Mucosa of descending colon (tissue), 3 donors: Measurements from ENCODE around the gene TPSG1. TPM values are rescaled to one million over a fixed set of nuclear protein-coding genes. Genes with fewer than 3 reads are reported as not detected.
"Not testable (repeated sequence)": the region's sequence is repeated elsewhere in the genome, so short reads cannot be mapped to it uniquely, and the experiment has no call there.

Experiments
- ATAC-seq: fragments of 200-7000 bp; cut with Tn5 transposase; one replicate; pipeline ENCODE4 v1.9.1; 2020; ENCODE audit warnings: mild to moderate bottlenecking, moderate library complexity
- DNase-seq, 3 donors: peaks; one replicate each; pipeline ENCODE4 v3.0.0-alpha.2; 2020
- H3K36me3 ChIP-seq: fragments of 200-600 bp; one replicate; pipeline ENCODE4 v1.8.0; 2021; ENCODE audit warnings: low read depth, mild to moderate bottlenecking
- H3K4me1 ChIP-seq: fragments of 200-600 bp; one replicate; pipeline ENCODE4 v1.8.0; 2021; ENCODE audit warnings: low read depth, mild to moderate bottlenecking
- H3K4me3 ChIP-seq: fragments of 200-600 bp; one replicate; pipeline ENCODE4 v1.8.0; 2021; ENCODE audit warnings: mild to moderate bottlenecking
- H3K9me3 ChIP-seq: fragments of 200-600 bp; one replicate; pipeline ENCODE4 v1.8.0; 2021; ENCODE audit warnings: mild to moderate bottlenecking
- CTCF ChIP-seq: fragments of 200-600 bp; IDR thresholded peaks from one replicate; pipeline ENCODE4 v1.8.0; 2022; ENCODE audit warnings: antibody characterized with exemption, mild to moderate bottlenecking
- intact Hi-C, 2 donors: fragments of 100-400 bp; cut with DNase I in 1 of 2; cut with micrococcal nuclease in 1 of 2; formaldehyde crosslinking; loops; one replicate each; pipeline versions ENCODE4 v1.11.0 to v1.11.1; 2022; cut with DNase I, micrococcal nuclease
- total RNA-seq, 3 donors: library from RNA; stranded (reverse); fragmentation: NEBNext Ultra II Directional in 2 of 3; extraction: Animal tissue kit (Norgen Biotek cat#: 25700) in 2 of 3; gene quantifications; one replicate each; pipeline versions ENCODE4 v1.2.1 to v1.2.4, GENCODE V29; 2021 to 2023
- donor health status: DM: no; HTN: no; CAD: no; lungs with moderate emphysema.
- donor health status: DM: no; HTN: no; CAD: no.
- donor health status: DM: no; HTN: yes; CAD: no.

TPSG1 gene
- total RNA-seq, 3 donors from 2014 or later = 23.3 to 61.3 (median 53.7) TPM

DNA sequence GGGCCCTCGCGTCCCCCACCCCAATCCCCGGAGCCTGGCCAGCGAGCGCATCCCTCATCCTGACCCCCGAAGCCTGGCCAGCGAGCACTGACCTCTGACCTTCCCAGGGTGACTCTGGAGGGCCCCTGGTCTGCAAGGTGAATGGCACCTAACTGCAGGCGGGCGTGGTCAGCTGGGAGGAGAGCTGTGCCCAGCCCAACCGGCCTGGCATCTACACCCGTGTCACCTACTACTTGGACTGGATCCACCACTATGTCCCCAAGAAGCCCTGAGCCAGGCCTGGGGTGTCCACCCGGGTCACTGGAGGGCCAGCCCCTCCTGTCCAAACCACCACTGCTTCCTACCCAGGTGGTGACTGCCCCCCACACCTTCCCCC is 33.1 kb upstream of the TPSG1 start:
- H3K9me3 ChIP-seq = no peaks in the 10 kb centered on the region
- DNase-seq (peak in 1 of 3 donors; percentile 45), ATAC-seq (no peak)
- no peak overlapping the region for H3K4me3 ChIP-seq
- intact Hi-C loops = no loop called here
- no peaks in the 10 kb centered on the region for H3K36me3 ChIP-seq
- H3K4me1 ChIP-seq = no peaks in the 10 kb centered on the region
- TF ChIP-seq CTCF = no peak

DNA sequence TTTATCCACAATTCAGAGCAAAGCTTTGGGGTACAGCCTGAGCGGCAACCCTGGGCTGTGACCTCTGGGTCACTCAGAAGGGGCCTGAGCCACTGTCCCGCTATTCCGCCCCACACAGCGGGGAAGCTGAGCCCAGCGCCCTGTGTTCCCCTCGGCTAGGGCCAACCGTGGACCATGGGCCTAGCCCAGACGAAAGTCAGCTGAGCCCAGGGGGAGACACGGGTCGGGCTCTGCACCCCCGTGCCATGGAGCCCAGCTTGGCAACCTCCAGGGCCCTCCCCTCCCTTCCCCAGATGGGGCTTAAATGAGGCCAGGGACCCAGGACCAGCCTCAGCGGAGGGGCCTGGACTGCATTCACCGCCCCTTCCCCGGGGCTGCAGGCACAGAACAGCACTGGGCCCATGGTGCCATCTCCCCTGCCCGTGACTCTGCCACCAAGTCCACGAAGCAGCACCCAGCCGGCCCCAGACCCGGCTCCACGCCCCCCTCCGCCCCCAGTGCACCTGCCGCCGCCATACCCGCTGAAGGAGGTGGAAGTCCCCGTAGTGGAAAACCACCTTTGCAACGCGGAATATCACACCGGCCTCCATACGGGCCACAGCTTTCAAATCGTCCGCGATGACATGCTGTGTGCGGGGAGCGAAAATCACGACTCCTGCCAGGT is 32.6 kb upstream of the TPSG1 start:
- intact Hi-C loops = no loop called here
- no peaks in the 10 kb centered on the region for H3K36me3 ChIP-seq
- no peak overlapping the region for H3K4me3 ChIP-seq
- H3K9me3 ChIP-seq = no peaks in the 10 kb centered on the region
- no peaks in the 10 kb centered on the region for H3K4me1 ChIP-seq
- ATAC-seq (no peak), DNase-seq (peak in 1 of 3 donors; percentile 29)
- no peak for TF ChIP-seq CTCF

DNA sequence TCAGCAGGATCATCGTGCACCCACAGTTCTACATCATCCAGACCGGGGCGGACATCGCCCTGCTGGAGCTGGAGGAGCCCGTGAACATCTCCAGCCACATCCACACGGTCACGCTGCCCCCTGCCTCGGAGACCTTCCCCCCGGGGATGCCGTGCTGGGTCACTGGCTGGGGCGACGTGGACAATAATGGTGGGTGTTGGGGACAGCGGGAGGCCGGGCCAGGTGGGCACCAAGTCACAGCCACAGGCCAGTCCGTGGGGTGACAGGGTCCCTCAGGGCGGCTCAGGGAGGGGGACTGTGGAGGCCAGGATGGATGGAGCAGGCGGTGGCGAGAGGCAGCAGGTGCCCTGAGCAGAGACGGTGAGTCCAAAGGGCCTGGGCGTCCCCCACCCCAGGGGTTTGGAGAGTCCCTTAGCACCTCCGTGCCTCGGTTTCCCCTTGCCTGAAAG is 31.8 kb upstream of the TPSG1 start:
- Histone ChIP-seq H3K9me3 (no peaks in the 10 kb centered on the region), H3K4me1 (no peaks in the 10 kb centered on the region), H3K4me3 (no peak overlapping the region), H3K36me3 (no peaks in the 10 kb centered on the region)
- ATAC-seq = no peak
- intact Hi-C loops = no loop called here
- peak in 1 of 3 donors; percentile 53 for DNase-seq
- TF ChIP-seq CTCF = no peak

GRCh38 chr16:1256296-1256873 is 31.3 kb upstream of the TPSG1 start:
- H3K4me1 ChIP-seq, H3K4me3 ChIP-seq, intact Hi-C loops, H3K9me3 ChIP-seq, H3K36me3 ChIP-seq, ATAC-seq: not testable (repeated sequence)
- peak in 1 of 3 donors; percentile 40 for DNase-seq

DNA sequence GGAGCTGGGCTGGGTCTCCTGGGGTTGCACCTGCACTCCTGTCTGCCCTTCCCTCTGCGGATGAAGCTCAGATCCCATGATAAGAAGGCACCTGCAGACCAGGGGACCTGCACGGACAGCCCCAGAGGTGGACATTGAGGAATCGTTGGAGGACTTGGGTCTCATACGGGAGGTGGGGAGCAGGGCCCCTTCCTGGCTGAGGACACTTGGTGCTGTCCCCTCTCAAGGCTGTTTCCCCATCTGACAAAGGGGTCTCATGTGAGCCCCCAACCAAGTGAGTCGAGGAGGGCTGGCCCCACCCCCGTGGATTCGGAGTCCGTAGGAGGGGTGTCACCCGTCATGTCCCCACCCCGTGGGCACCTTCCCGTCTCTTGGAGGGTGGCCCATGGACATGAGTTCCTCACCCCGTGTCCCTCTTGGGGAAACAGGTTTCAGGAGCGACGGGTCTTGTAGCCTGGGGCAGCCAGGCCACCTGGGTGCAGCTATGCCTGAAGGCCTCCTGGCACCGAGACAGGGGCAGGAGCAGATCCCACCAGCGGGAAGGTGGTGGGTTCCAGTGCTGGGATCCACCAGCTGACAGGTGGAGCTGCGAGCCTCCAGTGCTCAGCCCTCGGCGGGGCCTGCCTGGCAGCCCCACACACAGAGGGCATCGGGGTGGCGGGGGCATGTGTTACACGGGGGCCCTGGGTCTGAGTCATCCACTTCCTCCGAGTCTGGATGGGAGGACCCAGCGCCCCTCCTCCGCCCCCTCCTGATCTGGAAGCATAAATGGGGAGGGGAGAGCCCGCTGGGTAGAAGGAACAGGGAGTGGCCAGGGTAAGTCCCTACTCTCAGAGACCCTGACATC is 30.4 kb upstream of the TPSG1 start, which contains the start of gene TPSD1:
TSS of gene TPSD1 (plus strand) at position 794 of the 847 bp plus-strand sequence. CDS start 212 bp downstream, outside the sequence.
- ATAC-seq = peak; percentile 31
- intact Hi-C loops, H3K9me3 ChIP-seq, H3K4me3 ChIP-seq, H3K4me1 ChIP-seq, H3K36me3 ChIP-seq: not testable (repeated sequence)
- peak in 1 of 3 donors; percentile 40 for DNase-seq

GRCh38 chr16:1254821-1255220 is 29.8 kb upstream of the TPSG1 start:
- intact Hi-C loops, H3K4me3 ChIP-seq, H3K36me3 ChIP-seq, H3K9me3 ChIP-seq, H3K4me1 ChIP-seq, ATAC-seq: not testable (repeated sequence)
- peak in 1 of 3 donors; percentile 26 for DNase-seq

GRCh38 chr16:1253701-1254364 is 28.8 kb upstream of the TPSG1 start:
- H3K4me1 ChIP-seq, intact Hi-C loops: not testable (repeated sequence)

GRCh38 chr16:1249031-1249755 is 24.1 kb upstream of the TPSG1 start:
- H3K4me1 ChIP-seq, H3K36me3 ChIP-seq, intact Hi-C loops, H3K4me3 ChIP-seq, H3K9me3 ChIP-seq: not testable (repeated sequence)
- ATAC-seq = peak; percentile 93
- peak in 1 of 3 donors; percentile 24 for DNase-seq

More at GRCh38 chr16:1253701-1254364, 28.8 kb upstream of the TPSG1 start:
- not testable (repeated sequence) for DNase-seq, H3K36me3 ChIP-seq, H3K9me3 ChIP-seq, H3K4me3 ChIP-seq
- ATAC-seq = peak; percentile 8

DNA sequence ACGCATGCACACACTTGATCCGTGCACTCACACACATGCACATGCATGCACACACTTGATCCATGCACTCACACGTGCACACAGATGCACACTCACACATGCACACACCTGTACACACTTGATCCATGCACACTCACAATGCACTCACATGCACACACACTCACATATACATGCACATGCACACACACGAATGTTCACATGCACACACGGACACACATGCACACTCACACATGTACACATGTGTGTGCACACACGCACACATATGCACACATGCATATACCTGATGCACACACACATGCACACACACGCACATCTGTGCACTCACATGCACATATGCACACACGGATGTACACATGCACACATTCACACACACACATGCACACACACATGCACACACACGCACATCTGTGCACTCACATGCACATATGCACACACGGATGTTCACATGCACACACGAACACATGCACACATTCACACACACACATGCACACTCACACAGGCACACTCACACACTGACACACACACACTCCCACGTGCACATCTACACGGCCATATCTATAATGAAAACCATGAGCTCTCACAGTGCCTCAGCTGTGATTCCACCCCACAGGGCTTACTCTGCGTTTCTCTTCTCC is 23.0 kb upstream of the TPSG1 start:
- ATAC-seq, intact Hi-C loops, H3K36me3 ChIP-seq, H3K9me3 ChIP-seq, H3K4me1 ChIP-seq, H3K4me3 ChIP-seq: not testable (repeated sequence)
- DNase-seq = peak in 1 of 3 donors; percentile 8
